GM19238 (cell line): ENCODE data around the gene PHKB.

Experiments used
- DNase-seq: peaks from one replicate; pipeline ENCODE4 v3.0.0; 2011; ENCODE audit warnings: low spot score; ENCODE audit not compliant: insufficient read length

Gene PHKB

DNA sequence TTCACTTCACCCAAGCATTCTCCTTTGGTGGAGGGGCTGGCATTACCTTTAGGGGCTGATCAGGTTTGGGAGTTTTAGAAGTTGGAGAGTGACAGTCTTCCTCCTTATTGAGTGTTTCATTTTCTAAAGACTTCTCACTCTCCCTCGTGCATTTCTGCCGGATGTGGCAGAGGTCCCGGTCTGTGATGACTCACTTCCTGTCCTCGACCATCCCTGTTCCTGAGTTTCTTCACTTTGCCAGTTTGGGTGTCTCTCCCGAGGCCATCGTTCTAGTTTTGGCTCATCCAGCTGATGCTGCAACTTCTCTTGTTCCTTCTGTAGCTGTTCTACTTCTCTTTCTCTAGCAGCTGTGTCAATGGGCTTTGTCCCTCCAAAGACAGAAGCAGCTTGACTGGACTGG is 104.3 kb downstream of the PHKB start:
- no peak for DNase-seq

DNA sequence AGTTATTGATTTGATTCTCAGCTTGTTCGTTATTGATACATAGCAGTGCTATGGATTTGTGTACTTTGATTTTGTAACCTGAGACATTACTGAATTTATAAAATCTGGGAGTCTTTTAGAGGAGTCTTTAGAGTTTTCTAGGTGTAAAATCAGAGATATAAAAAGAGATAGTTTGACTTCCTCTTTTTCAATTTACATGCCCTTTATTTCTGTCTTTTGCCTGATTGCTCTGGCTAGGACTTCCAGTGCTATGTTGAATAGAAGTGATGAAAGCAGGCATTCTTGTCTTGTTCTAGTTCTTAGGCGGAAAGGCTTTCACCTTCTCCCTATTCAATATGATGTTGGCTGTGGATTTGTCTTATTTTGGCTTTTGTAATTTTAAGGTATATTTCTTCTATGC is 106.2 kb downstream of the PHKB start:
- no peak for DNase-seq

DNA sequence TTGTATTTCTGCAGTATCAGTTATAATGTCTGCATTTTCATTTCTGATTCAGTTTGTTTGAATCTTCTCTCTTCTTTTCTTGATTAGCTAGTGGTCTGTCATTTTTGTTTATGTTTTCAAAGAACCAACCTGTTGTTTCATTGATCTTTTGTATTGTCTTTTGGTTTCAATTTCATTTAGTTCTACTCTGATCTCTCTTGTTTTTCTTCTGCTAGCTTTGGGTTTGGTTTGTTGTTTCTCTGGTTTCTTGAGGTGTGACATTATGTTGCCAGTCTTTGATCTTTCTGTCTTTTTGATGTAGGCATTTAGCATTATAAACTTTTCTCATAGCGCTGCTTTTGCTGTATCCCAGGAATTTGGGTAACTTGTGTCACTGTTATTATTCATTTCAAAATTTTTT is 107.2 kb downstream of the PHKB start:
- no peak for DNase-seq

DNA sequence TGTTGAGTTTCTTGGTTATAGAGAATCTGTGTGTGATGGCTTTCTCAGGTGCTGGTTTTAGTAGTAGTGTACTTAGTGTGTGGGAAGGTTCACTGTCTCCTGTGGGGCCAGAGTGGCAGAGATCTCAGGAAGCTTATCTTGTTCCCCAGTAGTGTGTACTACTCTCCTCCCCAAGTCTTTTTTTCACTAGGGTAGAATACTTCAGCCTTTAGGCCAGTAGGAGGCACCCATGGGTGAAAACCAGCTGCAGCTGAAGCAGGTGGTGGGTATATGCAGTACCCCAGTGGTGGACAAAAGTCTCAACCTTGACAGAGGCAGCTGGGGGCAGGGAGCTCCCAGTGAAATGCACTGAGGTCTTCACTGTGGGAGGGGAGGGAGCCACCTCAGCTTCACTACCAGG is 109.9 kb downstream of the PHKB start:
- no peak for DNase-seq

DNA sequence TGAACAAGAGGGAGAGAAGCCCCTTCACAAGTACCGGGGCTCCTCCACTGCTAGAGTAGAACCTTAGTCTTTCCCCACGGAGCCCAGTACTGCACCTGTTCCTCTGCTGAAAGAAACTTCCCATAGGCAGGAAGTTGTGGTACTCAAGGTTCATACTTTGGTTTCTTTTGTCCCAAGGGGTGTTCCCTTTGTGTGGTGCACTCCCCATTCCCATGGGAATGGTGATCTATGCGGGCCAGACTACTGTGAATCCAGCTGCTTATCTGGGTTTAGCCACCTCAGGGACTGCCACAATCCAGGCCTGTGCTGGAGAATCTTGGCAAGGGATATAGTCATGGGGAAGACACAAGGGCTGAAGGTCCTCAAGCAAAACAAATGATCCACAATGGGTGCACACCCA is 110.6 kb downstream of the PHKB start:
- DNase-seq: no peak

DNA sequence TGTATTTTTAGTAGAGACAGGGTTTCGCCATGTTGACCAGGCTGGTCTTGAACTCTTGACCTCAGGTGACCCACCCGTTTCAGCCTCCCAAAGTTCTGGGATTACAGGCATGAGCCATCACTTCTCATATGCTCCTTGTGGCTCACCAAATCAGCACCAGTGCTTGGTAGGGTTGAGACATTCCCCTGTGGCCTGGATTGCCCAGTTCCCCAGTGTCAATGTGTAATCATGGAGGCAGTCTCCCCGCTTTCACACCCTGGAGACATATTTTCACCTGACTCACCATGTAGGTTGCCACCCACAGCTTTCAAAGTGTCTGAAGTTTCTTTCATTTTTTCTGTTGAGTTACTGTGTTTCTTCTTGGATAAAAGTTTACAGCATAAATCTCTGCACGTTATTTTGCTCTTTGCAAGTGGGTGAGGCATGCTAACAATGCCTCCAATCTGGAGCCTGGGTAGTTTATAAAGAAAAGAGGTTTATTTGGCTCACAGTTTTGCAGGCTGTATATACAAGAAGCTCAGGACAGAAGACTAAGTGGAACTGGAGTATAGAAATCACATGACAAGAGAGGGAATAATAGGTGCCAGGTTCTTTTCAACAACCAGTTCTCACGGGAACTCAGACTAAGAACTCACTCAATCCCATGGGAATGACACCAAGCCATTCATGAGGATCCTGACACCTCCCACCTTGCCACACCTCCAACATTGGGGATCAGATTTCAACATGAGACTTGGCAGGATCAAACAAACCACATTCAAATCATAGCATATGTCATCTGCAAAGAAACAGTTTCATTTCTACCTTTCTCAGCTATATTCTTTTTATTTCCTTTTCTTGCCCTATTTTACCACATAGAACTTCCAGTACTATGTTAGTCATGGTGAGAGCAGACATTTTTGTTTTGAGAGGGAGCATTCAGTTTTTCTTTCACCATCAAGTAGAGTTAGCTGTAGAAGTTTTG is 113.2 kb downstream of the PHKB start:
- DNase-seq: no peak

DNA sequence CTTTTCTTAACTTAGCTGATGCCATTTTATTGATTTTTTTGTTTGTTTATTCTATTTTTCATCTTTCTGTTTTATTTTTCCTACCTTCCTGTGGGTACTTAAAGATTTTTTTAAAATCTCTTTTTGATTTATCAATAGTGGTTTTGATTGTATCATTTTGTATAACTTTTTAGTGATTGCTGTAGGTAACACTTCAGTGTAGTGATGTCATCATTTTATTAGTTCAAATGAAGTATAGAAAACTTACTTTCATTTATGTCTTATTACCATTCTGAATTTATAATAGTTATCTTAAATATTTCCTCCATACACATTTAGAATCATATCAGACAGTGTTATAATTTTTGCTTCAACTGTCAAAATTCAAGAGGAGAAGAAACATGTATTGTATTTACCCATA is 115.9 kb downstream of the PHKB start:
- DNase-seq: no peak

DNA sequence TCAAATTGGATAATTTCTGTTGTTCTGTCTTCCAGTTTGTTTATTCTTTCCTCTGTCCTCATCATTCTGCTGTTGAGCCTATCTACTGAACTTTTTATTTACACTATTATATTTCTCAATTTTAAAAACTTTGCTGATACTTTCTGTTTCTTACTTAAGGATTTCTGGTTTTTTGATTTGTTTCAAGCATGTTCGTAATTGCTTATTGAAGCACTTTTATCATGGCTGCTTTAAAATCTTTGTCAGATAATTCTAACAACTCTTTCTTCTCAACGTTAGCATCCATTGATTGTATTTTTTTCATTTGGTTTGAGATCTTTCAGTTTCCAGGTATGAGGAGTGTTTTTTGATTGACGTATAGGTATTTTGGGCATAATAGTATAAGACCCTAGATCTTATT is 116.9 kb downstream of the PHKB start:
- DNase-seq: no peak

DNA sequence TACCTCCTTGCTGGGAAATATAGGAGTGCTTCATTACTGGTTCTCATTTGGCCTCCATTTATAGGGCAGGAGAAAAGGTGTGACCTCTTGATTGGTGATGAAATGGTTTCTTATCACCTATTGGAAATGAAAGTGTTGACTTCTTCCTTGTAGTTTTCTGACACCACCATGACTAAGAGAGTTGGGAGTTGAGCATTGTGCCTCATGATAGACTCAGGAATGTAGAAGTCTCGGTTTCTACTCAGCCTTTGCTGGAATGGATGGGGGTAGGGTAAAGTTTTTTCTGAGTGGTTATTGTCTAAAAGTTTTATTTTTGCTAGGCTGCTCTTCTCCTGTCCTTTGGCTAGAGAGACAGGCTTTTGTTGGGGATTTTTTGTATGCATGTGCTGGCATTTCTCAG is 117.4 kb downstream of the PHKB start:
- DNase-seq: no peak

DNA sequence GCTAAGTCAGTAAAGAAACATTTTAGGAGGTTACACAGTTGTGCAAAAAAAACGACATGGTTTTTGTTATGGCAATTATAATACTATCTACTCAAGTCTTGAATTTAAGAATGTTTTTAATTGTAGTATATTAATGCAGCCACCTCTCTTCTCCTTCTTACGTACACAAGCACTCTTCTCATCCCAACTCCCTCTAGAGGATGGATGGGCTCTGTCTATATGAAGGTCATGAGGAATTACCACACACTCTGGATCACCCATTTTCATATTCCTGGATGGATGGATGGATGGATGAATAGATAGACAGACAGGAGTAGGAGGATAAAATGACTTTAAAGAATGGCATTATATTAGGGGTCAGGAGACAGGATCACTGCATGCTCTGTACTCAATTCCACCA is 120.0 kb downstream of the PHKB start:
- DNase-seq: no peak

DNA sequence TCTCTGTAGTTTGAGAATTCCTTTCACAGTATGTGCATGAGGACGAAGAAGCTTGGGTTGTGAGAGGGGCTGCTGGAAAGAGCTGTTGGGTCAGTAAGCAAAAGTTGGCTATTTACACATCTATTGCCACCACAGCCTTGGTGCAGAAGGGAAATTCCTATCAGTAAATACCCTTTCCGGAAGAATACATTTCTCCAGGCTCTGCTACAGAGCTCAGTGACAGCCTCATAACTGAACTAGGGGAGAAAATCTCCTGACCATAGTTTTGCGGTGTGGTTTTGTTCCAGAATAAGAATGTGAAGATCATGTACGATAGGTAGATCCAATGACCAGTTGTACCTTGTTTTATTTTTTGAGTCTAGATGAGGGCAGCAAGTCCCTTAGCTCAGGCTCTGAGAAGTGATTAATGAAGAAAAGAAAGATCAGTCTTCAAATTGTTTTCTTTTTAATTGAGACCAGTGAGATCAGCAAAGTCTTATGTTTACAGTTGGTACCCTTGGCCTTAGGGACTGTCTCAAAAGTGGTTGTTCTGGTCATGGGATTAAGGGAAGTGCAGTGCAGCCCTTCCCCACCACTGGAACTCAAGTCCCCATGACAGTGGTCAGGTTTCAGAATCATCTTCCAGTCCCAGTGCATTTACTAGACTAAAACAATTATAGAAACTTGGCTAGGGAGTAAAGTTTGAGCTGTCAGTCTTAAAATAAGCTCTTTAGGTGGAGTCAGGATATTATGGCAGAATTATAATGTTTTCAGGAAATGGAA is 123.5 kb downstream of the PHKB start:
- DNase-seq: no peak

DNA sequence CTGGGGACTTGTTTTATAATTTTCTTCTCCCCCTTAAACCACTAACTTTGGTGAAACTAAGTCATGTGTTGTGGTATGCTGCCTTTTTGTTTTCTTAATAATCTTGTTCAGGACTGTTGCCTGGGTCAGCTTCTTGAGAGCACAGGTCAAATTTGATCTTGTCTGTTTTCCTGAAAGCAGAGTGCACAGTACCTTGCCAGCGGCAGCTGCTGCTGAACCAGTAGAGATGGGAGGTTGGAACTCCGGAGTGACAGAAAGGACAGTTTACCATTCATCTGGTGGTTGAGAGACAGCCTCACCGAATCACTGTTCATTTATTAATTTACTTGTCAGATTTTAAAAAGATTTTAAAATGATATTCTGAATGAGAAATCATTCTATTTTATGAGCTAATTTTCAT is 125.0 kb downstream of the PHKB start:
- DNase-seq: no peak

DNA sequence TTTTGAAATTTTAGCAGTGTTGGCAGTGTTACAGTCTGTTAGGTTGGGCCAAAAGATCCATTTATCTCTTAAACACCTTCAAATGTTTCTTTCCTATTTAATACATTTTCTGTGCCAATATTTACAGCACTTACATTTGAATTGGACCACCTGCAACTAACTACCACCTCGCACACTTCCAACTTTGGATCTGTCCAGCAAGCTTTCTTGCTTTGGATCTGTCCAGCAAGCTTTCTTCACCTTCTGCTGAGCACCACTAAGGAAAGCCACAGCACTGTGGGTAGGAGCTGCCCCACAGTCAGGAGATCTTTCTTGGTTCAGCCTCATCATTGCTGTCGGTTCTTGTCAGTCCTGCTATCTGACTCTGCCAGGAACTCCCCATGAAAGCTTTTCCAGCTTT is 129.3 kb downstream of the PHKB start:
- no peak for DNase-seq

DNA sequence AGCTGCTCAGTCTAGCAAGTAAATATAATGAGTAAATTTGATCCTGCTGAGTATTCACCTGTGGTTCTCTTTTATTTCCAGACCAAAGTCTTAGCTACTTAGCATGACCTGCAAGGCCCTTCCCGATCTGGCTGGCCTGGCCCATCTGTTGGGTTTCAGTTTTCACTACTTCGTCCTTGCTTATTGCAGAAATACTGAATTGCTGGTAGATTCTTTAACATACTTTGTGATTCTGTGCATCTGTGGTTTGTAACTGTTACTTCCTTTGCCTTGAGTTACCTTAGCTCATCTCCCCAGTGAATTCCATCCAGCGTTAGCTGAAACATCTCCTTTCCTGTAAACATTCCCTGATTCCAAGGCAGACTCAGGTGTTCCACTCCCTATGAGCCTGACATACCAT is 131.1 kb downstream of the PHKB start:
- no peak for DNase-seq

DNA sequence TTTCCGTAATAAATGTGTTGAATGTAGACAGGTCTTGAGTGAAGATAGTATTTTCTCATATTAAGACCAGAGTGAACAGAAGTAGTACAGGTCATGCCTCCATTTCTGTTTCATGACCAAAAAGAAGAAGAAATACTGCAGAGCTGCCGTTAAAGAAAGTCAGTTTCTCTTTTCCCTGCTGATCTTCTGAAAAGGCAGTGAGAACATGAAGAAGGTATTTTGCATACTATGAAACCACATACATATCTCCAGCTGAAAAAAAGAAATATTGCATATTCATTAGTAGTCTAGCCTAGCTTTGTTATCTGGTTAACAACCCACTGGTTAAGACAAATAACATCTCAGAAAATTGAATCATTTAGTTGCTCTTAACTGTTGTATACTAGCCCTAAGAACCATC is 138.4 kb downstream of the PHKB start:
- no peak for DNase-seq

DNA sequence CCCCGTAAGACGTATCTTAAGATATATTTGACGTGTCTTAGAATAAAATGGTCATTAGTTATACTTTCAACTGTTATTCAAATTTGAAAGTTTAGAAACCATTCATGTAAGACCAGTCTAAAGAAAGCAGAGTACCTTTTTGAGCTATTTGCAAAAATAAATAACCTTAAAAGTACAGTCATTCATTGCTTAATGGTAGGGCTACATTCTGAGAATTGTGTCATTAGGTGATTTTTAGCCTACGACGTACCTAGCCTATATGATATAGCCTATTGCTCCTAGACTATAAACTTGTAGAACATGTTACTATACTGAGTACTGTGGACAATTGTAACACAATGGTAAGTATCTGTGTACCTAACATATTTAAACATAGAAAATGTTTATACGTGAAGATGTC is 139.2 kb downstream of the PHKB start:
- DNase-seq: no peak

DNA sequence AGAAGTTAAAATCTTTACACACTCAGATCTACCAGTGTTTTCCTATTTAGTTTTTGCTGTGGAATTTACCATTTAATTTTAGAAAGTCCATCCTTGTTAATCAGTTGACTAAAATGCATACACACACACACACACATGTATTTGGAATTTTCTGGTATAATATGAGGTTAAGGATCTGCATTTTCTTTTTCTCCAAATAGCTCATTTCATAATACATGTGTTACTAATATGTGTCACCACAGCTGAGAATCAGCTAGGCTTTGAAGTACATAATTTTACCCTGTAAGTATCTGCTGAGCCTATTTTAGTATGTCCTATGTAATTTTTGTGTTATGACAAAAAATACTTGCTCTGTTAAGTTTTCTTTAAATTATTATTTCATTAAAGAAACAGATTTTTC is 143.2 kb downstream of the PHKB start:
- DNase-seq: no peak

DNA sequence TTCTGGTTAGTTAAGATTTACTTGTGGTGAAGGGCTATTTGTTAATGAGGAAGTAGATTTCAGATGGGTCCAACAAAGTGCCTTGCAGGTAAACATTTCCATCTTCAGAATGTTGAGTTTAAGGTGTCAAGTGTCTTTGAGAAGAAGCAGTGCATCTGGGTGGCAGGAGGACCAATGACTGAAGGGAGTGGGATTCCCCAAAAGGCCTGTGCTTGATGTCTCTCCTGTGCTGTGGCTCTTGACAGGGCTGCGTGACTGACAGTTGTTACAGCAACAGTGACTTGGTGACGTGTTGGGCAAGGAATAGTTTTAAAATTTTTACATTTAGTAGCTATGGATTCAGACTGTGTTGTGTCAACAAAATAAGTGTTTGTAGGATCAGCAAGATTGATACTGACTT is 149.9 kb downstream of the PHKB start:
- DNase-seq: no peak

DNA sequence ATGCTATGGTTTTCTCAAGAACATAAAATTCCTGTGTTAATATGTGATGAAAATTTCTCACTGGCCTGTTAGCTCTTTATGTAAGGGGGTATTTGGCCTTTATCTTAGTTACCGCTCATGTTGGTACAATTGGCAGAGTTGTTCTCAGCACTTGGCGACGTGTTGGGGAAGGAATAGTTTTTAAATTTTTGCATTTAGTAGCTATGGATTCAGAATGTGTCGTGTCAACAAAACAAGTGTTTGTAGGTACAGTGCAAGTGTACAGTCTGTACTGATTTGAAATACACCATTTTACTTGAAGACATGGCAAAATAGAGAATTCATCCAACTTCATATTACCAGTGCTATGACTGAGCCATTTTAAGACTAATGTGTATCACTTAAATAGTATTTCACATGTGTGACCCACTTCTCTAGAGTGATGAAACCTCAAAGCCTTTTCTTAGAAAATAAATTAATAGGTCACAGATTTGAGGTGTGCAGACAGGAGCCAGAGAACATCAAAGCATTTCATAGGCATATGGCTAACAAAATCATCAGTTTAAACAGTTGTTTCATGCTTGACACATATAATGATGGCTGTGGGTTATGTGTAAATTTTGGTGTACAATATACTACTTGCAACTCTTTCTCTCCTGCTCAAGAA is 150.8 kb downstream of the PHKB start:
- no peak for DNase-seq

DNA sequence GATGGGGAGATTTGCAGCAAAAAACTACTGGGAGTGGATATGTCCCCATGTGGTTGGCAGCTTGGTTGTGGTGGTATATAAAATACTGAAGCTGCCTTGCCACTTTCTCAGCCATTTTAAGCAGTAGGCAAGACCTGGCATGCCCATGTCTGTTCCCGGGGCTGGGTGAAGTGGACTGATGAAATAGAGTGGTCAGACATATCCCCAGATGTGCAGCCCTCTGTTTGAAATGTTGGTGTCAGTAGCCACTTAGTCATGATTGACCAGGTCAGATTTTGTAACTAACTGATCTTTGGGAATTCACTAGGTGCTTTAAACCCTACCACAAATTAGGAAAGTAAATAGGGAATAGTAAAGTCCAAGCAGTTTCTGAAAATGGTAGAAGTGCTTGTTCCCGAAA is 151.6 kb downstream of the PHKB start:
- DNase-seq: no peak

DNA sequence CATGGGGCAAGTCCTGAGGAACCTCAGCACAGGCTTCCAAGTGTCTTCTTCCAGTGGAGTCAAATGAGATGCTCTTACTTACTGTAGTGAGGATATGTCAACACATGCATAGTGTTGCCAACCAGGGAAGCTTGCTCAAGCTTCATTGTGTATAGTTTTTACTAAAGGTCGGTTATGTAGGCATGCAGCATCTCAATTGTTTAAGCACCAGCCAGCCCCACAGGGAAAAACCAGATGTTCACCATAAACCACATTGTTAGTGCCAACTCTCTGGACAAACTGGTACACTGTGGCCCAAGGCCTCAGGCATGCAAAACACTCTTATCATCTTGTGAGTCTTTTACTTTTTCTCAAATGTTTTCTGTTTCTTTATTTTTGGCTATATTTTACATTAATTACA is 152.1 kb downstream of the PHKB start:
- DNase-seq: no peak

DNA sequence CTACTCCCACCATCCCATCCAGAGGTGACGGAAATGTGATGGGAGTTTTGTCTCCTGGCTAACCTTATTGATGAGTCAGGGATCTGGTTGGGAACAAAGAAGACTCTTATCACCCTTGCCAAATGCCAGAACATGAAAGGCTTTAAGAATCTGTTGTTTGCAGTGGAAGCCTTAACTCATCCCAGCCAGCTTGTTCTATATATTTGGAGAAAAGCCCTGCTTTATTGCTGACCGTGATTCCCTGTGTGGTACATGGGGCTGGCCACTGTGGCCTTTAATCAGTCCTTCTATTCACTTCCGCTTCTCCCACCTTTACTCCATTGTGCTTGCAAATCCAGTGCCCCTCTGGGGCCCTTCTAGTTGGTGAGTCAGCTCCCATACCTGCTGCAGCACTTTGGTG is 156.6 kb downstream of the PHKB start:
- no peak for DNase-seq
